ENCODE data around the gene DESI2.

DNA sequence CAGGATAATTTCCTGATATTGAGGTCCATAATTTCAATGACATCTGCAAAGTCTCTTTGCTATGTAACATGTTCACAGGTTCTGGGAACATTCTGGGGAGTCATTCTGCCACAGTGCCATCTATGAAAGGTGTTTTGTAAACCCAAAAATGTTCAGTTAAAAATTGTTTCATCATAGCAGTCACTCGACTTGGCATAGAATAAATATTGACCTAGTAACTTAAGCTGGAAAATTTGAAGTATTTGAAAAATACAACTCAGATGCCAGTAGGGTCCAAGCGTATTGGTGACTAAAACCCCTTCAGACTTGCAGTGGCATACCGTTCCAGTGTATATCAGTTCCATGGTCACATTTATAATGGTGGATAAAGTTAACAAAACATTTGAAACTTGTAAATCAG is 6.8 kb downstream of the DESI2 start:
- TF ChIP-seq, protein P1, sequence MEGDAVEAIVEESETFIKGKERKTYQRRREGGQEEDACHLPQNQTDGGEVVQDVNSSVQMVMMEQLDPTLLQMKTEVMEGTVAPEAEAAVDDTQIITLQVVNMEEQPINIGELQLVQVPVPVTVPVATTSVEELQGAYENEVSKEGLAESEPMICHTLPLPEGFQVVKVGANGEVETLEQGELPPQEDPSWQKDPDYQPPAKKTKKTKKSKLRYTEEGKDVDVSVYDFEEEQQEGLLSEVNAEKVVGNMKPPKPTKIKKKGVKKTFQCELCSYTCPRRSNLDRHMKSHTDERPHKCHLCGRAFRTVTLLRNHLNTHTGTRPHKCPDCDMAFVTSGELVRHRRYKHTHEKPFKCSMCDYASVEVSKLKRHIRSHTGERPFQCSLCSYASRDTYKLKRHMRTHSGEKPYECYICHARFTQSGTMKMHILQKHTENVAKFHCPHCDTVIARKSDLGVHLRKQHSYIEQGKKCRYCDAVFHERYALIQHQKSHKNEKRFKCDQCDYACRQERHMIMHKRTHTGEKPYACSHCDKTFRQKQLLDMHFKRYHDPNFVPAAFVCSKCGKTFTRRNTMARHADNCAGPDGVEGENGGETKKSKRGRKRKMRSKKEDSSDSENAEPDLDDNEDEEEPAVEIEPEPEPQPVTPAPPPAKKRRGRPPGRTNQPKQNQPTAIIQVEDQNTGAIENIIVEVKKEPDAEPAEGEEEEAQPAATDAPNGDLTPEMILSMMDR (IDR thresholded peaks at IDR 0.05), result no peak
- TF ChIP-seq POLR2AphosphoS5 (IDR thresholded peaks at IDR 0.05) (no peak), POLR2A (IDR thresholded peaks at IDR 0.05) (no peak), EP300 (IDR thresholded peaks at IDR 0.05) (no peak)

Data from stomach (tissue), 4 donors.